ENCODE data around the gene RAB17. TPM values are rescaled to one million over a fixed set of nuclear protein-coding genes. Genes with fewer than 3 reads are reported as not detected.

Gene RAB17
- total and polyA plus RNA-seq, 8 donors, result 19.2 to 130 (median 30.7) TPM

GRCh38 chr2:237536083-237536415, 54.5 kb downstream of the RAB17 start:
- H3K27ac ChIP-seq, result no peak overlapping the region
- DNase-seq, result no peak
- intact Hi-C loops (cut with DNase I), result no loop called here
- no peaks in the 10 kb centered on the region for H3K4me1 ChIP-seq
- TF ChIP-seq, protein P1, sequence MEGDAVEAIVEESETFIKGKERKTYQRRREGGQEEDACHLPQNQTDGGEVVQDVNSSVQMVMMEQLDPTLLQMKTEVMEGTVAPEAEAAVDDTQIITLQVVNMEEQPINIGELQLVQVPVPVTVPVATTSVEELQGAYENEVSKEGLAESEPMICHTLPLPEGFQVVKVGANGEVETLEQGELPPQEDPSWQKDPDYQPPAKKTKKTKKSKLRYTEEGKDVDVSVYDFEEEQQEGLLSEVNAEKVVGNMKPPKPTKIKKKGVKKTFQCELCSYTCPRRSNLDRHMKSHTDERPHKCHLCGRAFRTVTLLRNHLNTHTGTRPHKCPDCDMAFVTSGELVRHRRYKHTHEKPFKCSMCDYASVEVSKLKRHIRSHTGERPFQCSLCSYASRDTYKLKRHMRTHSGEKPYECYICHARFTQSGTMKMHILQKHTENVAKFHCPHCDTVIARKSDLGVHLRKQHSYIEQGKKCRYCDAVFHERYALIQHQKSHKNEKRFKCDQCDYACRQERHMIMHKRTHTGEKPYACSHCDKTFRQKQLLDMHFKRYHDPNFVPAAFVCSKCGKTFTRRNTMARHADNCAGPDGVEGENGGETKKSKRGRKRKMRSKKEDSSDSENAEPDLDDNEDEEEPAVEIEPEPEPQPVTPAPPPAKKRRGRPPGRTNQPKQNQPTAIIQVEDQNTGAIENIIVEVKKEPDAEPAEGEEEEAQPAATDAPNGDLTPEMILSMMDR (IDR thresholded peaks at IDR 0.05), result no peak
- H3K36me3 ChIP-seq, result no peaks in the 10 kb centered on the region
- H3K27me3 ChIP-seq, result no peaks in the 10 kb centered on the region
- WGBS, 2 donors, result 89 to 97% methylated on average over 5 of the region's 5 CpGs
- H3K4me3 ChIP-seq, result no peak overlapping the region
- FAIRE-seq, result no peak
- H3K9me3 ChIP-seq, result no peaks in the 10 kb centered on the region
- ATAC-seq, result no peak

DNA sequence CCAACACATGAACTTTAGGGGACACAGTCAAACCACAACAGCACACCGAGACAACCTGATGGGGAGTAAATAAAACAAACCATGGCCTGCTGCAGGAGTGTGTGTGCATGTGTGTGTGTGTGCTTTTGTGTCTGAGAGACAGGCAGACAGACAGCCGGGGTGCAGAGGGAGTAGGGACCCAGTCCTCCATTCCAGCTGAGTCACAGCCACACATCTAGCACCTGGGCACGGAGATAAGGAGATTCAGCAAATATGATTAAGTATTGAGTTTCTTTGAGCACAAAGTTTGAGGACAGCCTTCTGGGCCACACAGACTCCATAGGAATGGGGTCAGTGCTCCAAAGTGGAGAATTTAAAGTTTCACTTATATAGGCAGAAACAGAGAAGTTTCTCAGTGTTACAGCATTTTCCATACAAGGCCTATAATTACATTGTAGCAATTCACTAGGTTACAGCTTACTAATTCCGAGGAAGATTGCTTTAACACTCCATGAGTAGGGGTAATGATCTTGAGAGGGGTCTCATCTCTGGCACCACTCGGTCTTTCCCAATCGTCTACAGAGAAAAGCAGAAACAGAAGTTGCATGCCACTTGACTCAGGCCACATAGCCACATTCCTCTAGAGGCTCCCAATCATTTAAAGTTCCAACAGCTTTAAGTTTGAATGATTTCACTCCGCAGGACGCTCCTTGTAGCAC, 55.0 kb downstream of the RAB17 start:
- no peaks in the 10 kb centered on the region for H3K9me3 ChIP-seq
- 84 to 85% methylated on average over 8 of the region's 8 CpGs for WGBS, 2 donors
- H3K36me3 ChIP-seq, result no peaks in the 10 kb centered on the region
- no peaks in the 10 kb centered on the region for H3K27me3 ChIP-seq
- H3K4me1 ChIP-seq, result no peaks in the 10 kb centered on the region
- DNase-seq (no peak), ATAC-seq (no peak), FAIRE-seq (no peak)
- H3K27ac ChIP-seq, result no peak overlapping the region
- intact Hi-C loops (cut with DNase I), result no loop called here
- TF ChIP-seq, protein P1 (IDR thresholded peaks at IDR 0.05), result no peak
- H3K4me3 ChIP-seq, result no peak overlapping the region

DNA sequence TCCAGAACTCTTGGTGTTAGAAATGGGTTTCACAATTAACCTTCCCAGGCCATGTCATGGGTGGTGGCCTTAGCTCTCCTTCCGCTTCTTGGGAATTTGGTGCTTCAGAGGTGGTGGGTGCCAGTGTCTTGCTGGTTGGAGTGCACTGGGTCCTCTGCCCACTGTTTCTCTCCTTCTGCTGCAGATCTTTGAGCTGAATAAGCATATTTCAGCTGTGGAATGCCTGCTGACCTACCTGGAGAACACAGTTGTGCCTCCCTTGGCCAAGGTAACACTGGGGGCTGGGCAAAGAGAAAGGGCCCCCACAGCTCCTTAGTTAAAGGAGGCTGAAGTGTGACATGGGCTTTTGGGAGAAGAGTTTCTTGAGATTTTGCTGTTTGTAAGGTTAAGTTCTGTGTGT, 56.2 kb downstream of the RAB17 start:
- intact Hi-C loops (cut with DNase I), result no loop called here
- FAIRE-seq (no peak), ATAC-seq (no peak), DNase-seq (no peak)
- WGBS, 2 donors, result 97 to 100% methylated on average over 1 of the region's 1 CpG
- no peaks in the 10 kb centered on the region for H3K9me3 ChIP-seq
- H3K4me1 ChIP-seq, result no peaks in the 10 kb centered on the region
- no peaks in the 10 kb centered on the region for H3K27me3 ChIP-seq
- H3K4me3 ChIP-seq, result no peak overlapping the region
- TF ChIP-seq, protein P1 (IDR thresholded peaks at IDR 0.05), result no peak
- no peak overlapping the region for H3K27ac ChIP-seq
- no peaks in the 10 kb centered on the region for H3K36me3 ChIP-seq

GRCh38 chr2:237533668-237534161, 56.8 kb downstream of the RAB17 start:
- WGBS, 2 donors, result 77% methylated on average over 7 of the region's 7 CpGs
- H3K27ac ChIP-seq, result no peak overlapping the region
- no peaks in the 10 kb centered on the region for H3K4me1 ChIP-seq
- DNase-seq, result no peak
- H3K27me3 ChIP-seq, result no peaks in the 10 kb centered on the region
- intact Hi-C loops (cut with DNase I), result no loop called here
- ATAC-seq, result peak in 2 of 4 donors; percentile 38 to 52
- TF ChIP-seq, protein P1 (IDR thresholded peaks at IDR 0.05), result no peak
- no peak overlapping the region for H3K4me3 ChIP-seq
- H3K9me3 ChIP-seq, result no peaks in the 10 kb centered on the region
- no peaks in the 10 kb centered on the region for H3K36me3 ChIP-seq
- FAIRE-seq, result no peak

GRCh38 chr2:237532160-237532559, 58.4 kb downstream of the RAB17 start:
- DNase-seq, result no peak
- intact Hi-C loops (cut with DNase I), result no loop called here
- Histone ChIP-seq H3K27me3 (no peaks in the 10 kb centered on the region), H3K9me3 (no peaks in the 10 kb centered on the region), H3K36me3 (no peaks in the 10 kb centered on the region), H3K27ac (no peak overlapping the region), H3K4me1 (no peaks in the 10 kb centered on the region), H3K4me3 (no peak overlapping the region)
- TF ChIP-seq, protein P1 (IDR thresholded peaks at IDR 0.05), result no peak
- no peak for ATAC-seq
- no peak for FAIRE-seq
- 81% methylated on average over 11 of the region's 11 CpGs for WGBS, 2 donors

Measured in pancreas (tissue), 10 donors.